RPMI7951 (cell line): ENCODE measurements around the gene ANKRD13B. TPM values are rescaled to one million over a fixed set of nuclear protein-coding genes. Genes with fewer than 3 reads are reported as not detected.
"Not testable (repeated sequence)": the region's sequence is repeated elsewhere in the genome, so short reads cannot be mapped to it uniquely, and the experiment has no call there.

ENCODE experiments used
- DNase-seq: peaks from one replicate; pipeline ENCODE4 v3.0.0-alpha.2; 2012; ENCODE audit warnings: low read depth
- total RNA-seq: library from RNA; depleted of rRNA; stranded (reverse); fragments of >200 nt; shearing (Covaris generic); gene quantifications from 2 replicates; pipeline ENCODE4 v1.2.3, GENCODE V29; 2014; rRNA removed

The ANKRD13B gene
- total RNA-seq, 1 experiment from 2014 or later: 1.2 TPM

DNA sequence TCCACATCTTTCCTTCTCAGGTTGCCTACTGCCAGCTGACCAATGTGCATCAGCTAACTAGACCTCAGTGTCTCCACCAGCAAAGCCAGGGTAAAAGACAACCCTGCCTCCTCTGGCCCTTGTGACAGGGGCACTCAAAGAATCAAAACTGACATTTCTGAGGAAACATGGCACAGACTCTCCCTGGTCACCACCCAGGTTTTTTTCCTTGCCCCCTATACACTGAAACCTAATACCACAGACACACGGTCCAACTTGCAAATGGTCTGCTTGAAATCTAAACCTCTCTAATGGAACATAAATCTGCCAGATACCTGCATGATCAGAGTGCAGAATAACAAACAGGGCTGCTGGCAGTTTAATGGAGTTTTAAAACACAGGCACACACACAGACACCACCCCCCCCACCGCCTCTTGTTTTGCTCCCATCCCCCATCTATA is 49.3 kb downstream of the ANKRD13B start:
- DNase-seq: no peak

DNA sequence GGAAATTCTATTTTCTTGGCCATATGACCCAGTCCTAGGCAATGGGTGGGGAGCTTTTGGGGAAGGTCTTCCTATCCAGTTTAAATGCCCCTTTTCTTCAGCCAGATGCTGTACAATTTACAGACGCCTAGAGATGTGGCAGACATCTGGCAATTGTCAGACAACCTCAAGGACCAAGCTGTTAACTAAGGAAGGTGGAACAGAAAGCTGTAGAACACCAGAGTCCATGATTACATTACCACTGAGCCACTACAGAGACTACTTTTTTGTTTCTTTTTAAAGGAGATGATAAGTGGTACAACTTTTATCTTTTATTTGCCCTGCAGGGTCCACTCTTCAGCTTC is 50.9 kb downstream of the ANKRD13B start:
- DNase-seq: no peak

DNA sequence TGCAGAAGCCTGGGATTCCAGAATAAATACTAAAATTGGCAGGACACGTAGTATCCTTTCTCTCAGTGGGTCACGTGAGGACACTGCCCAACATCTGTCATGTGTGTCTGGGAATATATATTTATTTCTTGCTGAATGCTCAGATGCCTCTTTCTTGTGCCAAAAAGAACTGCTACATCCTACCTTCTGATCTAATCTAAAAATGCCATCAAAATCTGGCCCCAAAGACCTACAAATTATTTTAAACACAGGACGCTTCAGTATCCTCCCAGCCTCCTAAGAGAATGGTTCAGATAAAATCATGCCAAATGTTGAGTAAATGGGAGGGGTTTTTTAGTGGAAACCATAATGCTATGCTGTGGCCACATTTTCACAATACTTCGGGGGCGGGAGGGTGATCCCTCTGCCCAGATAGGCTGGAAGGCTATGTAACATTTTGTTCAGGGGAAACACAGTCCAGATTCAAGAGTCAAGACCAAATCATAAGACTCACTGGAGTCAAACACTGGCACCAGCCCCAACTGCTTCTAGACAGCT is 52.7 kb downstream of the ANKRD13B start:
- DNase-seq: peak; percentile 38

DNA sequence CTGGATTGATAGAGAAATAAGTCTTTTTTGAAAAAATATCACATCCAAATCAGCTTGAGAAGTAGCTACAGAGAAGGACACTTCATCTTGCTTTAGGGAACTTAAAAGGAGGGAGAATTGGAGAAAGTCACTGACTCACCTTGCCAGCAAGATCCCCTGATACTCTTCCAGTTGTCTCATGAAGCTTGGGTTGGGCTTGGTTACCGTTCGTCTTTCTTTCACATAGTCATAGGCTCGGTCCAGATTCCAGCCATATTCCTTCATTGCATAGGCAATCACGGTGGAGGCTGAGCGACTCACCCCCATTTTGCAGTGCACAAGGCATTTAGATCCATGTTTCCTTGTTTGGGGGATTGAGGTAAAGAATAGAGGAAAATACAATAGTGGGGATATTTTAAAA is 55.1 kb downstream of the ANKRD13B start:
- DNase-seq: no peak

DNA sequence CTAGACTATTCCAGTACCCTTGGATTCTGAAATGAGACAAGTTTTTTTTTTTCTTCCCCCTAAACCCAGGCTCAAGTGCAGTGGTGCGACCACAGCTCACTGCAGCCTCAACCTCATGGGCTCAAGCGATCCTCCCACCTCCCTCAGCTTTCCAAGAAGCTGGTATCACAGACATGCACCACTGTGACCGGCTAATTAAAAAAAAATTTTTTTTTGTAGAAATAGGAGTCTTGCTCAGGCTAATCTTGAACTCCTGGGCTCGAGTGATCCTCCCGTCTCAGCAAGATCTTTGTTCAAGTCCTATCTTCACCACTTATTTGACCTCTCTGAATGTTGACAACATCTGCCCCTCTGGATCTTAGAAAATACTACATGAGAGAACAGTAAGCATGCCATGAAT is 56.4 kb downstream of the ANKRD13B start:
- DNase-seq: no peak

DNA sequence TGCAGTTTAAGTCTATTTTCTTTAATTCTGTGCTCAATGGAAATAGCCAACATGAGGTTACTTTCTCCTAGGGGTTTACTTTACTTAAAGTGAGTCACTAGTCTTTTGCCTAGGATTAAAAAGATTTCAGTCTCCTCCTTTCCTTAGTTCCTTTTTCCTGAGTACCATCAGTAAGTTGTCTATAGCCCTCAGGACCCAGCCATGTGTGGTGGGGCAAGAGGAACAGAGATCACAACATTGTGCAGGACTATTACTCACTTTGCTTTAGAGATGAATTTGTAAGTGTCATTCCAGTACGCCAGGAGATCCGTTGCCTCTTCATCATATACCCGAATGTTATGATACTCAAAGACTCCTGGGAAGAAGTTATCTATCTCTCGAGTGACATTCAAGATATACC is 57.5 kb downstream of the ANKRD13B start:
- no peak for DNase-seq

DNA sequence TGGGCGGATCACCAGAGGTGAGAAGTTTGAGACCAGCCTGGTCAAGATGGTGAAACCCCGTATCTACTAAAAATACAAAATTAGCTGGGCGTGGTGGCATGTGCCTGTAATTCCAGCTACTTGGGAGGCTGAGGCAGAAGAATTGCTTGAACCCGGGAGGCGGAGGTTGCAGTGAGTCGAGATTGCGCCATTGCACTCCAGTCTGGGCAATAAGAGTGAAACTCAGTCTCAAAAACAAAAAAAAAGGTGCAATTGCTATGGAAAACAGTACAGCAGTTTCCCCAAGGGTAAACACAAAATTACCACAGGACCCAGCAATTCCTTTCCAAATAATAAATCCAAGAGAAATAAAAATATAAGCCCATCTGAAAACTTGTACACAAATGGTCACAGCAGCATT is 59.0 kb downstream of the ANKRD13B start:
- not testable (repeated sequence) for DNase-seq

DNA sequence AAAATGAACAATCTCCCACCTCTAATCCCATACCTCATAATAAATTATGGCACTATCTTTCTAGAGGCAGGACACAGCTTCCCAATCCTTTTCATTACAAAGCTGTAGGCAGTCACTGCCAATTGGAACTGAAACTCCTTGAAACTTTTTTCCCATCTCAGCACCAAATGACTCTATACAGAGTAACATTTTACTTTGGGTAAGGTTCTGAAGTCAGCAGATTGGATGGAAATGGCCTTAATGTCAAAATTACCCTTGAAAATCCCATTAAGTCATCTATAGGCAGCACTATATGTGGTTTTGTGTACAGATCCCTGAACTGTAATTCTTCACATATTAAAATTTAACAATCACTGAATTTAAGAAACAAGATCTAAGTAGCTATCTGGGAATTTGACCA is 60.0 kb downstream of the ANKRD13B start:
- no peak for DNase-seq

DNA sequence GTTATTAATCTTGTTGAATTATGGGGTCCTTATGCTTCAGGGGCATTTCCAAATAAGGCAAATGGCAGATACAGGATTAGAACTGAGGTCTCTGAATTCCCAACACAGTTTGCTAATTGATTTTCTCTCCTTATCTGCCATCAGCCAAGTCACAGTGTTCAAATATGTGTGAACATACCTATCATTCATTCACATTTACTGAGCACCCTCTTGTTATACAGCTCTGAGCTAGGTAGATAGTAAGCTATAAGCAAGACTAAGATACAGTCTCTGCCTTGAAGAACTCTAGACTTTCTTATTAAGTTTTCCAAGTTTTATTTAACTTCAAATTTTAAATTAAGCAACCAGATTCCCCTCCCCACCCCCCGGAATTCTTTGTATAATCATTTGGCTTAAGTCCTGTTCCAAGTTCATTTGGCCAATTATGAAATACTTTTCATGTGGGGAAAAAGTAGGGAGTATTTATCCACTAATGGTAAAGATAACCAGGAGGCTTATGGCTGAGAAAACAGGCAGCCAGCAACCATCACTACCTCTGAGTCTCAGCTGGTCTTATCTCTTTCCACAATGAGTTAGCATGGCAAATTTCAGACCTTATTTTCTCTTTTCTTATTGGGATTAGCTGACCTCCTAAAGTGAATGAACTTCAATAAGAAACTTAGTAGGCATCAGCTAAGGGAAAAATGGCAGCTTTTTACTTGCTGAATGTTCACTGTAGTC is 61.2 kb downstream of the ANKRD13B start:
- no peak for DNase-seq

DNA sequence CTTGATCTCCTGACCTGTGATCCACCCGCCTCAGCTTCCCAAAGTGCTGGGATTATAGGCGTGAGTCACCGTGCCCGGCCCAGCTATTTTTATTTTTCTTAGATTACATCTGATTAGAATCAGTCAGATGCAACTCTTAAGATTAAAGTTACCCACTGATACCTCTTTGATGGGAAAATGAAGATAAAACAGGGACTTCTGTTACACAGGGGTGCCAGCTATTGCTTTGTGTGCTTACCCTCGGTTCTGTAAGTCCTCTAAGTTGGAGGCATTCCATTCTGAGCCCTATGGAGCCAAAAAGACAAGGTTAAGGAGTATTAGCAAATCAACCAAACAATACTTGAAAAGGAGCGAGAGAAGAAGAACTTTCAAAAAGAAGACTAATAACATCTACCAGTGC is 62.4 kb downstream of the ANKRD13B start:
- no peak for DNase-seq

DNA sequence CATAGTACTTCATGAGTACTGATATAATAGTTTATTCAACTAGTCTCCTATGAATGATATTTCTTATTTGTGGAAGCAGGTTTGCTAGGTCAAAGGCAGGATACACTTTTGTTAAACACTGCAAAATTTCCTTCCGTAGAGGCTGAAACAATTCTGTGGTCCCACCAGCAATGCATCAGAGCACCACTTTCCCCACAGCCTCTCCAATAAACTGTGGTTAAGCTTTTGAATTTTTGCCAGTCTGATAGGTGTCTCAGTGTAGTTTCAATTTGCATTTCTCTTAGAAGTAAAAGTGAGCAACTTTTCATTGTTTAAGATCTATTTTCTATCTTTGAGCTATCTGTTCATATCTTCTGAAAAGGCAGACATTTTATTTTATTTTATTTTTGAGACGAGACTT is 66.2 kb downstream of the ANKRD13B start:
- no peak for DNase-seq

DNA sequence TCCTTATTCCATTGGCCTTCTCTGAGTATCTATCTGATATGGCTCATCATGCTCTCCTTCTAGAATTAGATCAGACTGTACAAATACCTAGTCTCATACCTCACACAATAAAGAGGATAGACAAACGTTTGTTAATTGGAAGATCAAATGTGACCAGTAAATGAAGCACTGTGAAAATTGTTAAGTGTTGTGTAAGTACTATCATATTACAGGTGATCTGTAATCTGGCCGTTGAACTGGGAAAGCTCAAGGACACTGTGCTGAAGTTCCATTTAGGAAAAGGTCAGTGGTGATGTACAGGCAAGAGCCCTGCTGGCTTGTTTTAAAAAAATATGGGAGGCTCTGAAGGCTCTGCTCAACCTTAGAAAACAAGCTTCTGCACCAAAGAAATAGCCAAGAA is 68.3 kb downstream of the ANKRD13B start:
- DNase-seq: no peak

DNA sequence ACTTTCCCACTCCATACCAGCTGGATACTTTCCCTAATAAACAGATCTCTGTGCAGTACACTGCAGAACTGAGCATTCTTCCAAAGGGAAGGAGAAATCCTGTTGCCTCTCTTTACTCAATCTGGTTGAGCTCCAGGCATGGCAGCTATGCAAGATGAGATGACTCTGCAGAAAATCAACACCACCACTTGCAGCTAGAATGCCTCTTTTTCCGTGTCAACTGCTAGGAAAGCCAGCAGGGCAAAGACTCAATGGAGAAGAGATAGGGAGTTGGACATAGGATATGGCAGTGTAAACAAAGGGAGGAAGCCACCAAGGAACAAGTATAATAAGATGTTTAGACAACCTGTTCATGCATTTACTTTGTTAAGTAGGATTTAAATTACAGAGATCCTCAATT is 70.2 kb downstream of the ANKRD13B start:
- DNase-seq: no peak

Other genes starting within 250 kb of the ANKRD13B start
- gene TAOK1, start 202.8 kb upstream of the ANKRD13B start, total RNA-seq: 25.7 and 30.2 TPM in 2 replicates
- 4.3 and 4.6 TPM in 2 replicates for gene ABHD15, start 26.1 kb upstream of the ANKRD13B start, total RNA-seq
- gene TP53I13, start 24.4 kb upstream of the ANKRD13B start, total RNA-seq: 29.3 and 42.1 TPM in 2 replicates
- 12.0 and 15.8 TPM in 2 replicates for gene GIT1, start 3.5 kb upstream of the ANKRD13B start, total RNA-seq
- gene CORO6, start 29.8 kb downstream of the ANKRD13B start, total RNA-seq: 9.9 and 10.1 TPM in 2 replicates